ENCODE measurements around the gene GSG1.
"Not testable (repeated sequence)": the region's sequence is repeated elsewhere in the genome, so short reads cannot be mapped to it uniquely, and the experiment has no call there.

Gene GSG1

GRCh38 chr12:13090054-13090453, 13.4 kb downstream of the GSG1 start:
- no peak for FAIRE-seq

- no peak for FAIRE-seq
Observed at GRCh38 chr12:13088496-13088895, 15.0 kb downstream of the GSG1 start.

- no peak for FAIRE-seq
Observed at GRCh38 chr12:13087766-13088165, 15.7 kb downstream of the GSG1 start.

GRCh38 chr12:13085968-13086686, 17.3 kb downstream of the GSG1 start:
- FAIRE-seq, result no peak

GRCh38 chr12:13084898-13085640, 18.4 kb downstream of the GSG1 start:
- no peak for FAIRE-seq

- FAIRE-seq, result not testable (repeated sequence)
Observed at GRCh38 chr12:13083638-13084037, 19.8 kb downstream of the GSG1 start.

GRCh38 chr12:13082861-13083260, 20.6 kb downstream of the GSG1 start:
- no peak for FAIRE-seq

GRCh38 chr12:13080266-13080665, 23.2 kb downstream of the GSG1 start:
- FAIRE-seq, result no peak

GRCh38 chr12:13079440-13079906, 24.0 kb downstream of the GSG1 start:
- no peak for FAIRE-seq

- no peak for FAIRE-seq
Observed at GRCh38 chr12:13075786-13076570, 27.5 kb downstream of the GSG1 start.

- FAIRE-seq, result no peak
Observed at GRCh38 chr12:13075118-13075480, 28.4 kb downstream of the GSG1 start.

GRCh38 chr12:13074396-13075117, 28.9 kb downstream of the GSG1 start:
- FAIRE-seq, result no peak

- FAIRE-seq, result no peak
Observed at GRCh38 chr12:13073173-13073572, 30.3 kb downstream of the GSG1 start.

- FAIRE-seq, result no peak
Observed at GRCh38 chr12:13071305-13072280, 31.9 kb downstream of the GSG1 start.

GRCh38 chr12:13069380-13069779, 34.1 kb downstream of the GSG1 start:
- FAIRE-seq, result no peak

GRCh38 chr12:13067322-13067721, 36.1 kb downstream of the GSG1 start:
- FAIRE-seq, result no peak

- FAIRE-seq, result no peak
Observed at GRCh38 chr12:13066459-13066858, 37.0 kb downstream of the GSG1 start.

- no peak for FAIRE-seq
Observed at GRCh38 chr12:13066014-13066413, 37.5 kb downstream of the GSG1 start.

- FAIRE-seq, result no peak
Observed at GRCh38 chr12:13062669-13063068, 40.8 kb downstream of the GSG1 start.

GRCh38 chr12:13061377-13061776, 42.1 kb downstream of the GSG1 start:
- no peak for FAIRE-seq

- no peak for FAIRE-seq
Observed at GRCh38 chr12:13060581-13060980, 42.9 kb downstream of the GSG1 start.

- FAIRE-seq, result not testable (repeated sequence)
Observed at GRCh38 chr12:13053617-13054016, 49.9 kb downstream of the GSG1 start.

Measured in colon (tissue), 2 donors.